GM18909 (cell line): Measurements from ENCODE around the gene ADSL.

ENCODE experiments used
- ATAC-seq: cut with Tn5 transposase; IDR thresholded peaks from one replicate; pipeline ENCODE4 v1.9.1; 2021; ENCODE audit warnings: mild to moderate bottlenecking; ENCODE audit not compliant: unreplicated experiment, poor library complexity

The ADSL gene

DNA sequence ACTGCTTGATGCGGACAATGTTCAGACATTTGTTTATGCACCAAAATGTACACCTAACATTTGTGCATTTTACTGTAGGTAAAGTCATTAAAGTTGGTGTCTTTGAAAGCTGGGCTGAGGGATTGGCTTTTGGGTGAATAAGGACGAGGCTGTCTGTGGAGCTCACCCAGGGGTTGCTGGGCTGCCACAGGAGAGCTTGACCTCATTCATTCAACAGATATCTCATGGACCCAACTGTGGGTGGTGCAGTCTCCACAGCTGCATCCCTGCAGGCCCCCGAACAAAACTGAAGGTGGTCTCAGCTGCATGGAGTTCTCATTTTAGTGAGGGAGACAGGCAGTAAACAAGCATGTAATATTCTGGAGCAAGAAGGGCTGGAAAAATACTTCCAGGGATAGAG, 56.8 kb downstream of the ADSL start:
- ATAC-seq = no peak

DNA sequence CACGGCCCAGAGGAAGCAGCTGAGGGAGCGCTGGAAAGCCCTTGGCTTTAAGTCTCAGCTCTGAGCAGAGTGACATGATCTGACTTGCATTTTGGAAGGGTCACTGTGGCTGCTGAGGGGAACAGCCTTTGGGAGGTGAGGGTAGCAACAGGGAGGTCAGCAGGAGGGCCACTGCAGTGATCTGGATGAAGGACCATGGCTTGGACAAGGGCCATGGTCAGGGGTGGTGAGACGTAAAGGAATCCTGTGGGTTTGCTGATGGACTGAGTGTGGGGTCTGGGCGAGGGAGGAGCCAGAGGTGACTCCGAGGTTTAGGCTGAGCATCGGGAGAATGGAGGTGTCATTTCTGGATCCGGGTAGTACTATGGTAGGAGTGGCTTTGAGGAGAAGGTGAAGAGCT, 57.4 kb downstream of the ADSL start:
- no peak for ATAC-seq

GRCh38 chr22:40404251-40405177, 58.2 kb downstream of the ADSL start:
- no peak for ATAC-seq

GRCh38 chr22:40405178-40406062, 59.1 kb downstream of the ADSL start:
- no peak for ATAC-seq

- ATAC-seq = no peak
Observed at GRCh38 chr22:40406063-40406890, 60.0 kb downstream of the ADSL start.

DNA sequence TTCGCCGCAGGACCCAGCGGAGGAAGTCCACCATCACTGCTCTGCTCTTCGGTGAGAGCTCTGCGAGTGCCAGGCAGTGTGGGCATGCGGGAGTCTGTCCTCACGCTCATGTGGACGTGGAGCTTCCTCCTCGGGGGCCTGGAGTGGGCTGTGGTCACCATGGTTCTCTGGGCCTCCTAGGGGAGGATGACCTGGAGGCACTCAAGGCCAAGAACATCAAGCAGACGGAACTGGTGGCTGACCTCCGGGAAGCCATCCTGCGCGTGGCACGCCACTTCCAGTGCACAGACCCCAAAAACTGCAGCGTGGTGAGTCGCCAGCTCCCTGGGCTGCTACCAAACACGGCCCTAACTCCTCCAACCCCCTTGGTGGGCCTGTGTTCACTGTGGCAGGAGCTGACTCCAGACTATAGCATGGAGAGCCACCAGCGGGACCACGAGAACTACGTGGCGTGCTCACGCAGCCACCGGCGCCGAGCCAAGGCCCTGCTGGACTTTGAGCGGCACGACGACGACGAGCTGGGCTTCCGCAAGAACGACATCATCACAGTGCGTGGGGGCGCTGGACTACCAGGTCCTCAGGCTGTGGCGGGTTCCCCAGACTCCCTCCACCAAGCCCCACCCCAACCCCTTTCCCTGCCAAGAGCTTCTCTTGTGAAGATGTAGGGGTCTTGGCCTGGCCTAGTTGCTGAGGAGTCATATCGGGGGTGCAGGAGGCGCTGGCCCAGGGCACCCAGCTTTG, 60.9 kb downstream of the ADSL start:
- no peak for ATAC-seq

DNA sequence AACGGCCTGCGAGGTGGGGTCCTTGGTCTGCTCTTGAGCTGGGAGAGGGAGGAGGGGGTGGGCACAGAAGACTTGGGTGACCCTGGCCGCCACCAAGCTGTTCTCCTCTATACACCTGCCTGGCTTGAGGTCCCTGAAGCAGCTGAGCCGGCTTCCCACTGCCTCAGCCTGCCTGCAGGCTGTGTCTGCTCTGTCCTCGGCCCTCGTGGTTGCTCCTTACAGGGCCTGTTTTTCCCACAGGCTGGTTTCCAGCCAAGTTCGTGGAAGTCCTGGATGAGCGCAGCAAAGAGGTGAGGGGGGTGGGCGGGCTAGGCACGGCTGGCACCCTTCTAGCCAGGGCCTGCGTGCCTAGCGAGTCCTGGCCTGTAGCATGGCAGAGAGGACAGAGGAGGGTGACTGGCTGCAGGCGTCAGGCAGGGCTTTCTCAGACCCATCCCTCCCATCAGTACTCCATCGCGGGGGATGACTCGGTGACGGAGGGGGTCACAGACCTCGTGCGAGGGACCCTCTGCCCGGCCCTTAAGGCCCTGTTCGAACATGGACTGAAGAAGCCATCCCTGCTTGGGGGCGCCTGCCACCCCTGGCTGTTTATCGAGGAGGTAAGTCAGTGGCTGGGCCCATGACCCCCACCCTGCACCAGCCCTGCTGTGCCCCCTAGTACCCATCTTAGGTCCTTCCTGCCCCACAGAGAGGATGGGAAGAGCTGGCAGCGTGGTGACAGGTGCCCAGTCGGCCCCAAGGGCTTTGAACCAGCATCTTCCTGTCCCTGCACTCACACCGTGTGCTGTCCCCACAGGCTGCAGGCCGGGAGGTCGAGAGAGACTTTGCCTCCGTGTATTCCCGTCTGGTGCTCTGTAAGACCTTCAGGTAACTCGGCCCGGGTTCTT, 61.8 kb downstream of the ADSL start:
- ATAC-seq = no peak

DNA sequence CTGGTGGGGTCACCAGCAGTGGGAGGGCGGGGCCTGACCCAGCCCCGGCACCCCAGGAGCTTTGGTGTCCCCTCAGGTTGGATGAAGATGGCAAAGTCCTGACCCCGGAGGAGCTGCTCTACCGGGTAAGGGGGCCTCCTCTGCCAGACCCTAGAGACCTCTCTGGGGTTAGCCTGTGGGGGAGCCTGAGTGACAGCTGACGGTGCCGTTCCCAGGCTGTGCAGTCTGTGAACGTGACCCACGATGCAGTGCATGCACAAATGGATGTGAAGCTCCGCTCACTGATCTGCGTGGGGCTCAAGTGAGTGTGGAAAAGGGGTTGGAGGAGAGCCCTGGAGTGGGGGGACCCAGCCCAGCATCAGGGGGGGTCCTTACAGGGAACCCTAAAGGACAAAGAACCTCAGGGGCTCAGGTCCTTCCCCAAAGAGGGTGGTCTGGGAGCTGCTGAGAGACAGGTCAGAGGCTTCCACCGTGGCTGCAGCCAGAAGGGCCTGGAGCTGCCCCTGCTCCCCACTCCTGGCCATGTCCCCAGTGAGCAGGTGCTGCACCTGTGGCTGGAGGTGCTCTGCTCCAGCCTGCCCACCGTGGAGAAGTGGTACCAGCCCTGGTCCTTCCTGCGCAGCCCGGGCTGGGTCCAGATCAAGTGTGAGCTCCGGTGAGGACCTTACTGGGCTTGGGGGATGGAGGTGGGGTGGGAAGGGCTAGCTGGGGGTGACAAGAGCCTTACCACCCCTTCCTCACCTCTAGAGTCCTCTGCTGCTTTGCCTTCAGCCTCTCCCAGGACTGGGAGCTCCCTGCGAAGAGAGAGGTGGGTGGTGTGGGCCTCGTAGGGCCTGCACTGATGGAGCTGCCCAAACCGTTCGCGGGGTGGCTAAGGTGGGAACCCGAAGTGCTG, 62.7 kb downstream of the ADSL start:
- ATAC-seq = no peak

GRCh38 chr22:40409613-40410113, 63.4 kb downstream of the ADSL start:
- no peak for ATAC-seq

GRCh38 chr22:40410272-40410671, 64.0 kb downstream of the ADSL start:
- ATAC-seq = no peak

GRCh38 chr22:40410731-40411505, 64.6 kb downstream of the ADSL start:
- no peak for ATAC-seq

GRCh38 chr22:40411506-40411861, 65.2 kb downstream of the ADSL start:
- ATAC-seq = no peak

GRCh38 chr22:40412441-40412840, 66.1 kb downstream of the ADSL start:
- ATAC-seq = peak; percentile 43

DNA sequence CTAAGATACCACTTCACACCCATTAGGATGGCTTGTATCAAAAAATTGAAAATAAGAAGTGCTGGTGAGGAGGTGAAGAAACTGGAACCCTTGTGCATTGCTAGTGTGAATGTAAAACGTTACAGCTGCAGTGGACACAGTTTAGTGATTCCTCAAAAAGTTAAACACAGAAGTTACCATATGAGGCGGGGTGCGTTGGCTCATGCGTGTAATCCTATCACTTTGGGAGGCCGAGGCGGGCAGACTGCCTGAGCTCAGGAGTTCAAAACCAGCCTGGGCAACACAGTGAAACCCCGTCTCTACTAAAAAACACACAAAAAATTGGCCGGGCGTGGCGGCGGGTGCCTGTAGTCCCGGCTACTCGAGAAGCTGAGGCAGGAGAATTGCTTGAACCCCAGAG, 67.6 kb downstream of the ADSL start:
- no peak for ATAC-seq

DNA sequence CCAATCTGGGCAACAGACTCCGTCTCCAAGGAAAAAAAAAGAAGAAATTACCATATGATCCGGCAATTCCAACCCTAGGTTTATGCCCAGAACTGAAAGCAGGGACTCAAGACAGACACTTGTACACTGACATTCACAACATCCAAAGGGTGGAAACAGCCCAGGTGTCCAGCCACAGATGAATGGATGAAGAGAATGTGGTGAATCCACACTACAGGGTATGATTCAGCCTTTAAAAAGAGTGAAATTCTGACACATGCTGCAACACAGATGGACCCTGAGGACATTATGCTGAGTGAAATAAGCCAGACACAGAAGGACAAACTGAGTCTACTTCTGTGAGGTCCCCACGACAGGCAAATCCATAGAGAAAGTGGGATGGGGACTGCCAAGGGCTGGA, 68.0 kb downstream of the ADSL start:
- no peak for ATAC-seq

DNA sequence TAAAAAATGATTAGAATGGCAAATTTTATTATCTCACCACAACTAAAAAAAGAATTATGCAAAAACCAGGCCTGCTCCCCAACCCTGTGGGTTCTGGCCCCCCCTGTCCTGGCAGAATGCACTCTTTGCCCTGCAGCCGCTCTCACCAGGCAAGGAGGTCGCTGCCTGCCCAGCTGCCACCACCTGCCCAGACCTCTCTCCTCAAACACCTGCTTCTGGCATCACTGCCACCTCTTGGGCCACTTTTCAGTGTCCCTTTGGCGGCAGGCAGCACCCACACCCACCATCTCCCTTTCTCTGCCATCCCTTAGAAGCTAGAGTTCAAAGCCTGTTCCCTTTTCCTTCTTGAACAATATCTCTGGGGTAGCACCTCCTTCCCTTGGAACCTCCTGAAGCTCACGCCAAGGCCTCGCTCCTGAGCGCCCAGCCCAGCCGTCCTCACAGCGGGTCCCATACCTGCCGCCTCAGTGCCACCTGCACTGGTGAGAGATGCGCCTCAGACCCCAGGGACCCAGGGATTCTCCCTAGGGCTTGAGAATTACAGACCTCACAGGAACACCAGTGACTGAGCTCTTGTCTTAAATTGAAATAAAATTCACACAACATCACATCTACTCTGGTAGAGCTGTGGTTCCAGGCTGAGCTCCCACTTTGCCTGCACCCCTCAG, 68.7 kb downstream of the ADSL start:
- ATAC-seq = no peak
